Endothelial cell of umbilical vein (primary cell): ENCODE data around the gene PARS2.

Source experiments
- POLR2A ChIP-seq: IDR thresholded peaks from 2 replicates; pipeline ENCODE4 v1.6.1; 2012; ENCODE audit warnings: low read depth, mild to moderate bottlenecking, control low read depth, low read length
- POLR2AphosphoS5 ChIP-seq: IDR thresholded peaks from 2 replicates; pipeline ENCODE4 v1.6.1; 2012; ENCODE audit warnings: low read depth, mild to moderate bottlenecking, control low read depth, low read length, moderate library complexity; ENCODE audit not compliant: insufficient read depth
- TF ChIP-seq, protein P1 (sequence below), 2 donors: IDR thresholded peaks; 1 replicate in 1 of 2; 2 replicates in 1 of 2; pipeline ENCODE4 v1.5.1; 2011; ENCODE audit warnings: low read length in 2 of 2, mild to moderate bottlenecking in 2 of 2, moderate library complexity in 2 of 2, control low read depth in 1 of 2, inconsistent platforms in 1 of 2, low read depth in 1 of 2; ENCODE audit not compliant: insufficient read depth in 1 of 2; ENCODE audit errors: extremely low read depth in 1 of 2

DNA sequence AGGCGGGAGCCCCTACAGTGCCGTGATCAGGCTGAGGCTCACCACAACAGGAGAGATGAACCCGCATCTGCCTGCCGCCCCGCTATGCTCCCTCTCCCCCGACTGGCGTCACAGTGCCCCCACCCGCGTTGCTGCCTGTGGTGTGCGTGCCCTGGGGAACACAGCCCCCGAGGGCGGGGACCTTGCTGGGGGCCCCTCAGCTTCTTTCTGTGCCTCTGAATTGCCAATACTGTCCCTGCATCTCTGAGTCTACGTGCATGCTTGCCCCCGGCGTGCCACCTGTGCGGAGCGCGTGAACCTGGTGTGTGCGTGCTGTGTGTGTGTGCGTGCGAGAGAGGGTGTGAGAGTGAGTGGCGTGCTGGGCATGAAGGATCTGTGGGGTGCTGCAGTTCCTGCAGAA lies 10.3 kb downstream of the PARS2 start:
- TF ChIP-seq POLR2A (no peak), POLR2AphosphoS5 (no peak)
- TF ChIP-seq, protein P1, sequence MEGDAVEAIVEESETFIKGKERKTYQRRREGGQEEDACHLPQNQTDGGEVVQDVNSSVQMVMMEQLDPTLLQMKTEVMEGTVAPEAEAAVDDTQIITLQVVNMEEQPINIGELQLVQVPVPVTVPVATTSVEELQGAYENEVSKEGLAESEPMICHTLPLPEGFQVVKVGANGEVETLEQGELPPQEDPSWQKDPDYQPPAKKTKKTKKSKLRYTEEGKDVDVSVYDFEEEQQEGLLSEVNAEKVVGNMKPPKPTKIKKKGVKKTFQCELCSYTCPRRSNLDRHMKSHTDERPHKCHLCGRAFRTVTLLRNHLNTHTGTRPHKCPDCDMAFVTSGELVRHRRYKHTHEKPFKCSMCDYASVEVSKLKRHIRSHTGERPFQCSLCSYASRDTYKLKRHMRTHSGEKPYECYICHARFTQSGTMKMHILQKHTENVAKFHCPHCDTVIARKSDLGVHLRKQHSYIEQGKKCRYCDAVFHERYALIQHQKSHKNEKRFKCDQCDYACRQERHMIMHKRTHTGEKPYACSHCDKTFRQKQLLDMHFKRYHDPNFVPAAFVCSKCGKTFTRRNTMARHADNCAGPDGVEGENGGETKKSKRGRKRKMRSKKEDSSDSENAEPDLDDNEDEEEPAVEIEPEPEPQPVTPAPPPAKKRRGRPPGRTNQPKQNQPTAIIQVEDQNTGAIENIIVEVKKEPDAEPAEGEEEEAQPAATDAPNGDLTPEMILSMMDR (IDR thresholded peaks at IDR 0.05; ENCODE audit: extremely low read depth in 1 of 2, insufficient read depth in 1 of 2, low read depth in 1 of 2, low read length in 2 of 2): no peak
